Left lung (tissue), 10 donors: ENCODE data around the gene PRSS37. TPM values are rescaled to one million over a fixed set of nuclear protein-coding genes. Genes with fewer than 3 reads are reported as not detected.

ENCODE experiments used
- ATAC-seq: fragments of 200-7000 bp; cut with Tn5 transposase; one replicate; pipeline ENCODE4 v1.9.1; 2020; ENCODE audit warnings: moderate library complexity
- DNase-seq, 4 donors: peaks; one replicate each; pipeline ENCODE4 v3.0.0-alpha.2; 2013 to 2020
- H3K27ac ChIP-seq, 2 donors: fragments of 200-600 bp; sonication (generic) in 1 of 2; one replicate each; pipeline versions ENCODE4 v1.5.0 to v1.8.0; 2020 to 2021
- H3K27me3 ChIP-seq, 2 donors: fragments of 200-600 bp; sonication (generic) in 1 of 2; one replicate each; pipeline versions ENCODE4 v1.5.0 to v1.8.0; 2020 to 2021
- H3K36me3 ChIP-seq, 2 donors: fragments of 200-600 bp; sonication (generic) in 1 of 2; one replicate each; pipeline versions ENCODE4 v1.5.0 to v1.8.0; 2020 to 2021
- H3K4me1 ChIP-seq, 2 donors: fragments of 200-600 bp; one replicate each; pipeline ENCODE4 v1.8.0; 2021
- H3K4me3 ChIP-seq, 2 donors: fragments of 200-600 bp; sonication (generic) in 1 of 2; one replicate each; pipeline versions ENCODE4 v1.5.0 to v1.8.0; 2020 to 2021; ENCODE audit warnings: mild to moderate bottlenecking in 1 of 2
- H3K9me3 ChIP-seq, 2 donors: fragments of 200-600 bp; sonication (generic) in 1 of 2; one replicate each; pipeline versions ENCODE4 v1.5.0 to v1.8.0; 2020 to 2021
- CTCF ChIP-seq, 2 donors: fragments of 200-600 bp; sonication (generic) in 1 of 2; IDR thresholded peaks; one replicate each; pipeline versions ENCODE4 v1.5.0 to v1.8.0; 2021; ENCODE audit warnings: antibody characterized with exemption in 2 of 2
- intact Hi-C, 2 donors: fragments of 100-400 bp; cut with DNase I; formaldehyde crosslinking; loops; one replicate each; pipeline versions ENCODE4 v1.11.2 to v1.14.2; 2022
- polyA plus RNA-seq, 6 donors: library from polyadenylated mRNA; unstranded; fragments of 120-200 nt; gene quantifications; one replicate each; pipeline ENCODE4 v1.2.1, GENCODE V29; 2013; ENCODE audit not compliant: insufficient read length in 6 of 6
- total RNA-seq, 2 donors: library from RNA; stranded (reverse); fragmentation: NEBNext Ultra II Directional; extraction: Animal tissue kit (Norgen Biotek cat#: 25700); gene quantifications; one replicate each; pipeline ENCODE4 v1.2.1, GENCODE V29; 2021
- donor health status: DM: no; HTN: yes; CAD: no.
- donor health status: DM: no; HTN: no; CAD: no.

Gene PRSS37
- total and polyA plus RNA-seq, 8 donors, result 0.34 to 1.5 (median 0.61) TPM; not detected in 2

DNA sequence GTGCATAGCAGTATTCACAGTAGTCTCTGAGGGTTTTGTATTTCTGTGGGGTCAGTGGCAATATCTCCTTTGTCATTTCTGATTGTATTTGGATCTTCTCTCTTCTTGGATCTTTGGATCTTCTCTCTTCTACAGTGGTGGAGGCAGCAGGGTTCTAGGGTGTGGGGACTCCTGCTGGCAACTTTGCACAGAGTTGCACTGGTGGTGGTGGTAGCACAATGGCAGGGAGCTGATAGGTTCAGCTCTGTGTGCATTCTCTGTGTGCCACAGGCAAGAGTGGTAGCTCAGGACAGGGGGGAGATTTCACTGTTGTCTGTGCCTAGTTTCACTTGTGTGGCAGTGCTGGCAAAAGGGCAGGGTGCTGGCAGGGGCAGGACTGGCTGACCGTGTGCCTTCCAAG, 35.1 kb upstream of the PRSS37 start:
- intact Hi-C loops, result no loop called here
- H3K4me3 ChIP-seq, result no peak overlapping the region
- ATAC-seq, result no peak
- no peaks in the 10 kb centered on the region for H3K27me3 ChIP-seq
- no peaks in the 10 kb centered on the region for H3K36me3 ChIP-seq
- no peaks in the 10 kb centered on the region for H3K4me1 ChIP-seq
- no peak overlapping the region for H3K27ac ChIP-seq
- no peaks in the 10 kb centered on the region for H3K9me3 ChIP-seq
- TF ChIP-seq CTCF (IDR thresholded peaks at IDR 0.05), result no peak
- no peak for DNase-seq

GRCh38 chr7:141875453-141875852, 34.2 kb upstream of the PRSS37 start:
- H3K27me3 ChIP-seq, result no peaks in the 10 kb centered on the region
- H3K9me3 ChIP-seq, result peaks cover 0 to 6% of the 10 kb centered on the region in 2 donors
- no peaks in the 10 kb centered on the region for H3K4me1 ChIP-seq
- no peak for DNase-seq
- no peaks in the 10 kb centered on the region for H3K36me3 ChIP-seq
- TF ChIP-seq CTCF (IDR thresholded peaks at IDR 0.05), result no peak
- H3K27ac ChIP-seq, result no peak overlapping the region
- no peak for ATAC-seq
- H3K4me3 ChIP-seq, result no peak overlapping the region
- intact Hi-C loops, result no loop called here

GRCh38 chr7:141874787-141875186, 33.5 kb upstream of the PRSS37 start:
- peak overlapping the region in 1 of 2 donors; percentile 37 for H3K27ac ChIP-seq
- no peaks in the 10 kb centered on the region for H3K36me3 ChIP-seq
- no peaks in the 10 kb centered on the region for H3K4me1 ChIP-seq
- DNase-seq, result no peak
- H3K4me3 ChIP-seq, result no peak overlapping the region
- ATAC-seq, result peak; percentile 31
- no peaks in the 10 kb centered on the region for H3K27me3 ChIP-seq
- intact Hi-C loops, result no loop called here
- H3K9me3 ChIP-seq, result peaks cover 0 to 10% of the 10 kb centered on the region in 2 donors
- no peak for TF ChIP-seq CTCF (IDR thresholded peaks at IDR 0.05)

DNA sequence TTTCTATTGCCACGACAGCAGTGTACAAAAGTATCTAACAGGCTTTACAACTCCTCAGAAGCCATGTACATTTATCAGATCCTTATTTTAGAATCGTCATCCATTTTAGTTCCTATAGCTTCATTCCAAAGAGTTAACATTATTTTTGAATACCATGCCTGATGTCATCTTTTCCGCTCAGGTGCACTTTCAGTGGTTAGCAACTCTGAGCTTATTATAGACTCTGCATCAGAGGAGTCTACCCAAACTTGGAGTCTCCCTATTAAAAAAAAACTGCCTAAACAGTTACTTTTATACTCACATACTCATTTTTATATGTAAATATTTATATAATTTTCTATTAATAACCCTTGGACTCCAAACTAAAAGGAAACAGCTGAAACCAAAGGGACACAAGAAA, 31.6 kb upstream of the PRSS37 start:
- intact Hi-C loops, result no loop called here
- no peak overlapping the region for H3K27ac ChIP-seq
- H3K4me1 ChIP-seq, result no peaks in the 10 kb centered on the region
- H3K9me3 ChIP-seq, result peaks cover 0 to 10% of the 10 kb centered on the region in 2 donors
- TF ChIP-seq CTCF (IDR thresholded peaks at IDR 0.05), result no peak
- ATAC-seq, result no peak
- no peak overlapping the region for H3K4me3 ChIP-seq
- H3K27me3 ChIP-seq, result no peaks in the 10 kb centered on the region
- DNase-seq, result no peak
- H3K36me3 ChIP-seq, result no peaks in the 10 kb centered on the region

DNA sequence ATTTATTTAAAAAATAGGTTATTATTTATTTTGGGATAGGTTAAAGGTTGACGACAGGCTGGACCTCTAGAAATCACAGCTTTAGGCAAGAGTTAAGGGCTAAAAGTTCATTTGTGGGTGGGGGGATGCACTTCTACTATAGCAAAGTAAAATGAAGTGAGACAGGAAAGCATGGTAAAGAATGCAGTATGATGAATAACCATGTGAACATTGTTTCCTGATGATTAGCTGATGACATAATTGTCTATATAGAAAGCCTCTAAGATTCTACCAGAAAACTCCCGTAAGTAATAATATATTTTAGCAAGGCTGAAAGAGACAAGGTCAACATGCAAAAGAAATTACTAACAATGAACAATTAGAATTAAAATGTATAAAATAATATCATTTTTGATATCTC, 25.7 kb upstream of the PRSS37 start:
- no peaks in the 10 kb centered on the region for H3K36me3 ChIP-seq
- no peaks in the 10 kb centered on the region for H3K27me3 ChIP-seq
- peaks cover 0 to 10% of the 10 kb centered on the region in 2 donors for H3K9me3 ChIP-seq
- ATAC-seq (no peak), DNase-seq (no peak)
- intact Hi-C loops, result no loop called here
- no peak overlapping the region for H3K27ac ChIP-seq
- H3K4me1 ChIP-seq, result peaks cover 0 to 12% of the 10 kb centered on the region in 2 donors
- H3K4me3 ChIP-seq, result no peak overlapping the region
- no peak for TF ChIP-seq CTCF (IDR thresholded peaks at IDR 0.05)
